NCI-H748 (cell line): ENCODE data around the gene CELA2A.
A peak's percentile ranks its signal among the peaks of the same experiment; 100 is the strongest.
"Not testable (repeated sequence)": the region's sequence is repeated elsewhere in the genome, so short reads cannot be mapped to it uniquely, and the experiment has no call there.

ENCODE experiments used
- DNase-seq: peaks from one replicate; lab custom pipeline; 2025; ENCODE audit not compliant: unreplicated experiment; lab: John Stamatoyannopoulos, UW

CELA2A gene

GRCh38 chr1:15424981-15425380 lies 31.6 kb upstream of the CELA2A start:
- DNase-seq = no peak

- DNase-seq = no peak
Measured at GRCh38 chr1:15425521-15425920, 31.0 kb upstream of the CELA2A start.

GRCh38 chr1:15425958-15426357 lies 30.6 kb upstream of the CELA2A start:
- no peak for DNase-seq

GRCh38 chr1:15426492-15427279 lies 29.8 kb upstream of the CELA2A start:
- no peak for DNase-seq

GRCh38 chr1:15427280-15427666 lies 29.3 kb upstream of the CELA2A start:
- DNase-seq = no peak

GRCh38 chr1:15428252-15428651 lies 28.3 kb upstream of the CELA2A start:
- not testable (repeated sequence) for DNase-seq

- no peak for DNase-seq
Measured at GRCh38 chr1:15428815-15429435, 27.6 kb upstream of the CELA2A start.

GRCh38 chr1:15429701-15430149 lies 26.8 kb upstream of the CELA2A start:
- DNase-seq = no peak

- DNase-seq = peak; percentile 26
Measured at GRCh38 chr1:15430787-15431570, 25.6 kb upstream of the CELA2A start.

- DNase-seq = no peak
Measured at GRCh38 chr1:15431571-15431948, 25.0 kb upstream of the CELA2A start.

- DNase-seq = no peak
Measured at GRCh38 chr1:15432324-15432723, 24.2 kb upstream of the CELA2A start.

GRCh38 chr1:15433471-15433870 lies 23.1 kb upstream of the CELA2A start:
- DNase-seq = no peak

- not testable (repeated sequence) for DNase-seq
Measured at GRCh38 chr1:15434739-15435138, 21.8 kb upstream of the CELA2A start.

- DNase-seq = no peak
Measured at GRCh38 chr1:15435239-15436077, 21.1 kb upstream of the CELA2A start.

GRCh38 chr1:15436881-15437442 lies 19.6 kb upstream of the CELA2A start:
- no peak for DNase-seq

- no peak for DNase-seq
Measured at GRCh38 chr1:15439325-15439724, 17.2 kb upstream of the CELA2A start.

GRCh38 chr1:15440357-15440756 lies 16.2 kb upstream of the CELA2A start:
- DNase-seq = no peak

- DNase-seq = no peak
Measured at GRCh38 chr1:15441247-15441646, 15.3 kb upstream of the CELA2A start.

GRCh38 chr1:15442119-15442518 lies 14.4 kb upstream of the CELA2A start:
- DNase-seq = no peak

GRCh38 chr1:15442759-15443158 lies 13.8 kb upstream of the CELA2A start:
- no peak for DNase-seq

GRCh38 chr1:15443281-15443680 lies 13.3 kb upstream of the CELA2A start:
- DNase-seq = no peak
